H1 (cell line): ENCODE results near the gene SS18. TPM values are rescaled to one million over a fixed set of nuclear protein-coding genes. Genes with fewer than 3 reads are reported as not detected.

Experiments used
- CTCF ChIA-PET: fragments of 300-600 bp; sonication (Branson Sonifier 250); formaldehyde crosslinking; loops from one replicate; lab custom pipeline; 2021; ENCODE audit not compliant: partially characterized antibody; lab: Charles Lee
- POLR2A ChIA-PET: fragments of 300-600 bp; sonication (Branson Sonifier 250); formaldehyde crosslinking; loops from one replicate; lab custom pipeline; 2021; ENCODE audit warnings: inconsistent platforms; ENCODE audit not compliant: partially characterized antibody; lab: Charles Lee
- DNase-seq, 2 experiments: peaks; one replicate each; pipeline versions ENCODE4 v3.0.0 to v3.0.0-alpha.2; 2010 to 2022; ENCODE audit warnings: low spot score in 2 of 2, low read depth in 1 of 2, mixed read lengths in 1 of 2
- FAIRE-seq: peaks from 2 replicates; lab custom pipeline; 2011; peaks lifted over from hg19 to GRCh38; lab: Jason Lieb, UNC
- H2AFZ ChIP-seq: 2 replicates; pipeline ENCODE4 v1.8.1; 2012; ENCODE audit warnings: low read length, inconsistent platforms
- H2AK5ac ChIP-seq: 2 replicates; pipeline ENCODE4 v1.6.1; 2013; ENCODE audit warnings: low read depth, low read length
- H2BK120ac ChIP-seq: replicated peaks from 2 replicates; pipeline ENCODE3; 2013; ENCODE audit warnings: low read depth, low read length, inconsistent platforms
- H2BK12ac ChIP-seq: 2 replicates; pipeline ENCODE4 v1.6.1; 2013; ENCODE audit warnings: low read depth, low read length
- H2BK15ac ChIP-seq: 2 replicates; pipeline ENCODE4 v1.6.1; 2013; ENCODE audit warnings: low read length
- H2BK20ac ChIP-seq: 2 replicates; pipeline ENCODE4 v1.6.1; 2013; ENCODE audit warnings: low read length
- H2BK5ac ChIP-seq: 2 replicates; pipeline ENCODE4 v1.6.1; 2013; ENCODE audit warnings: low read depth, low read length
- H3K14ac ChIP-seq: 2 replicates; pipeline ENCODE4 v1.6.1; 2013; ENCODE audit warnings: inconsistent platforms; ENCODE audit not compliant: insufficient read length
- H3K18ac ChIP-seq: 2 replicates; pipeline ENCODE4 v1.6.1; 2013; ENCODE audit warnings: low read length; ENCODE audit errors: extremely low read depth
- H3K23ac ChIP-seq: 2 replicates; pipeline ENCODE4 v1.6.1; 2013; ENCODE audit warnings: inconsistent platforms; ENCODE audit not compliant: insufficient read length
- H3K23me2 ChIP-seq: 2 replicates; pipeline ENCODE4 v1.6.1; 2013; ENCODE audit warnings: low read depth, low read length
- H3K27ac ChIP-seq: 2 replicates; pipeline ENCODE4 v1.6.1; 2011; ENCODE audit warnings: low read depth, low read length, inconsistent platforms
- H3K27me3 ChIP-seq, 4 experiments: replicated peaks in 1 of 4; 1 replicate in 1 of 4; 2 replicates in 3 of 4; pipeline versions ENCODE4 v1.6.1 to v1.8.1; 2011 to 2013; ENCODE audit warnings: low read length in 3 of 4, mild to moderate bottlenecking in 3 of 4, inconsistent platforms in 2 of 4, mixed read lengths in 2 of 4, moderate library complexity in 1 of 4; ENCODE audit not compliant: control insufficient read depth in 3 of 4, insufficient read depth in 3 of 4; ENCODE audit errors: extremely low read depth in 1 of 4
- H3K36me3 ChIP-seq, 4 experiments: 2 replicates each; pipeline versions ENCODE4 v1.6.1 to v1.8.1; 2011 to 2013; ENCODE audit warnings: mild to moderate bottlenecking in 4 of 4, low read length in 3 of 4, moderate library complexity in 2 of 4, control low read depth in 1 of 4, inconsistent platforms in 1 of 4; ENCODE audit not compliant: insufficient read depth in 4 of 4, control insufficient read depth in 2 of 4
- H3K4ac ChIP-seq: replicated peaks from 2 replicates; pipeline ENCODE3; 2013; ENCODE audit warnings: low read length, low read depth, mixed read lengths, inconsistent platforms; ENCODE audit not compliant: insufficient read length
- H3K4me1 ChIP-seq, 4 experiments: replicated peaks in 1 of 4; 1 replicate in 1 of 4; 2 replicates in 3 of 4; pipeline versions ENCODE4 v1.6.1 to v1.8.1; 2011 to 2013; ENCODE audit warnings: low read length in 3 of 4, inconsistent platforms in 2 of 4, mixed read lengths in 1 of 4; ENCODE audit not compliant: insufficient read depth in 4 of 4, control insufficient read depth in 3 of 4
- H3K4me2 ChIP-seq, 2 experiments: 2 replicates each; pipeline versions ENCODE4 v1.6.1 to v1.8.1; 2011 to 2013; ENCODE audit warnings: low read depth in 2 of 2, low read length in 2 of 2, control low read depth in 1 of 2, inconsistent platforms in 1 of 2, mild to moderate bottlenecking in 1 of 2; ENCODE audit not compliant: insufficient read depth in 1 of 2
- H3K4me3 ChIP-seq, 4 experiments: fragments of 200-600, 300-600 bp in 1 of 4; sonication (generic), shearing (Covaris generic), sonication (Bioruptor Twin) in 1 of 4; 2 replicates each; pipeline versions ENCODE4 v1.5.1 to v1.8.1; 2011 to 2016; ENCODE audit warnings: low read length in 4 of 4, low read depth in 3 of 4, control low read depth in 2 of 4, inconsistent platforms in 2 of 4, mild to moderate bottlenecking in 2 of 4, mixed read lengths in 1 of 4, moderate library complexity in 1 of 4; ENCODE audit not compliant: insufficient read depth in 2 of 4; ENCODE audit errors: extremely low read depth in 1 of 4
- H3K56ac ChIP-seq: replicated peaks from 2 replicates; pipeline ENCODE3; 2013; ENCODE audit warnings: low read depth, mild to moderate bottlenecking, mixed read lengths, low read length, inconsistent platforms; ENCODE audit not compliant: insufficient read length
- H3K79me1 ChIP-seq: 2 replicates; pipeline ENCODE4 v1.6.1; 2013; ENCODE audit warnings: low read depth, low read length, control low read depth
- H3K79me2 ChIP-seq, 2 experiments: 2 replicates each; pipeline versions ENCODE4 v1.6.1 to v1.8.1; 2012 to 2013; ENCODE audit warnings: low read length in 2 of 2, mild to moderate bottlenecking in 2 of 2, inconsistent platforms in 1 of 2; ENCODE audit not compliant: insufficient read depth in 2 of 2, control insufficient read depth in 1 of 2
- H3K9ac ChIP-seq, 4 experiments: replicated peaks in 1 of 4; 1 replicate in 1 of 4; 2 replicates in 3 of 4; pipeline versions ENCODE4 v1.6.1 to v1.8.1; 2011 to 2013; ENCODE audit warnings: low read depth in 3 of 4, low read length in 3 of 4, control low read depth in 2 of 4, mild to moderate bottlenecking in 2 of 4, moderate library complexity in 2 of 4, inconsistent platforms in 1 of 4; ENCODE audit errors: extremely low read depth in 1 of 4
- H3K9me3 ChIP-seq, 2 experiments: 2 replicates each; pipeline versions ENCODE4 v1.6.1 to v1.8.1; 2012 to 2013; ENCODE audit warnings: mild to moderate bottlenecking in 2 of 2, moderate library complexity in 2 of 2, control low read depth in 1 of 2, inconsistent platforms in 1 of 2, low read depth in 1 of 2, low read length in 1 of 2, mixed read lengths in 1 of 2; ENCODE audit not compliant: insufficient read depth in 2 of 2
- H4K20me1 ChIP-seq, 2 experiments: replicated peaks in 1 of 2; 2 replicates each; pipeline versions ENCODE3 to v1.8.1; 2011 to 2013; ENCODE audit warnings: inconsistent platforms in 2 of 2, low read length in 2 of 2, mild to moderate bottlenecking in 1 of 2; ENCODE audit not compliant: insufficient read depth in 2 of 2, control insufficient read depth in 1 of 2
- H4K5ac ChIP-seq: 2 replicates; pipeline ENCODE4 v1.6.1; 2013; ENCODE audit warnings: low read length, low read depth, mixed read lengths, inconsistent platforms; ENCODE audit not compliant: insufficient read length
- H4K8ac ChIP-seq: 2 replicates; pipeline ENCODE4 v1.8.0; 2013; ENCODE audit warnings: mild to moderate bottlenecking, moderate library complexity, low read length, inconsistent platforms; ENCODE audit not compliant: insufficient read depth; ENCODE audit errors: extremely low read depth
- H4K91ac ChIP-seq: replicated peaks from 2 replicates; pipeline ENCODE3; 2013; ENCODE audit warnings: low read length, mixed read lengths, inconsistent platforms; ENCODE audit not compliant: insufficient read length
- ASH2L ChIP-seq: fragments of 200-600, 300-600 bp; sonication (generic); IDR thresholded peaks from one replicate; pipeline ENCODE4 v1.7.1; 2017; ENCODE audit warnings: low read length
- BRCA1 ChIP-seq: IDR thresholded peaks from 2 replicates; pipeline ENCODE4 v1.6.1; 2012; ENCODE audit warnings: low read depth, low read length, improper control_type of control experiment
- CTCF ChIP-seq, 3 experiments: IDR thresholded peaks; 1 replicate in 2 of 3; 2 replicates in 1 of 3; pipeline versions ENCODE4 v1.5.1 to v1.6.1; 2011; ENCODE audit warnings: low read length in 3 of 3, mild to moderate bottlenecking in 3 of 3, inconsistent platforms in 2 of 3, low read depth in 1 of 3, moderate library complexity in 1 of 3; ENCODE audit not compliant: insufficient read depth in 1 of 3; ENCODE audit errors: control extremely low read depth in 1 of 3
- EP300 ChIP-seq, 2 experiments: IDR thresholded peaks; 1 replicate in 1 of 2; 2 replicates in 1 of 2; pipeline ENCODE4 v1.6.1; 2011 to 2012; ENCODE audit warnings: low read depth in 2 of 2, low read length in 2 of 2, mild to moderate bottlenecking in 2 of 2, borderline replicate concordance in 1 of 2, inconsistent platforms in 1 of 2, moderate library complexity in 1 of 2
- HDAC2 ChIP-seq, 2 experiments: fragments of 300-600 bp in 1 of 2; sonication (generic) in 1 of 2; IDR thresholded peaks; 2 replicates each; pipeline ENCODE4 v1.6.1; 2011 to 2012; ENCODE audit warnings: low read depth in 2 of 2, low read length in 2 of 2, mild to moderate bottlenecking in 2 of 2, moderate library complexity in 2 of 2, borderline replicate concordance in 1 of 2, inconsistent platforms in 1 of 2
- JUND ChIP-seq: IDR thresholded peaks from 2 replicates; pipeline ENCODE4 v1.6.1; 2011; ENCODE audit warnings: mild to moderate bottlenecking, improper control_type of control experiment, low read length
- KDM1A ChIP-seq: fragments of 200-600, 300-600 bp; sonication (generic); IDR thresholded peaks from 2 replicates; pipeline ENCODE4 v1.7.1; 2016; ENCODE audit warnings: mild to moderate bottlenecking, low read length, borderline replicate concordance
- MAFK ChIP-seq: IDR thresholded peaks from 2 replicates; pipeline ENCODE4 v1.6.1; 2012; ENCODE audit warnings: low read depth, mild to moderate bottlenecking, improper control_type of control experiment, low read length
- POU5F1 ChIP-seq: IDR thresholded peaks from 2 replicates; pipeline ENCODE4 v1.6.1; 2011; ENCODE audit warnings: low read depth, mild to moderate bottlenecking, low read length, moderate library complexity
- TAF7 ChIP-seq: optimal IDR thresholded peaks from 2 replicates; pipeline ENCODE3; 2011; ENCODE audit warnings: low read depth, mild to moderate bottlenecking, inconsistent platforms, low read length, moderate library complexity, borderline replicate concordance
- YY1 ChIP-seq: IDR thresholded peaks from 2 replicates; pipeline ENCODE4 v1.6.1; 2011; ENCODE audit warnings: low read depth, mild to moderate bottlenecking, low read length
- ZNF274 ChIP-seq: IDR thresholded peaks from 2 replicates; pipeline ENCODE4 v1.7.0; 2012; ENCODE audit warnings: low read length, borderline replicate concordance; ENCODE audit errors: extremely low read depth
- polyA plus RNA-seq, 7 experiments: library from polyadenylated mRNA; depleted of rRNA in 3 of 7; stranded (reverse) in 5 of 7; unstranded in 2 of 7; fragments of >200 nt in 5 of 7; fragments of 200-250 nt in 2 of 7; gene quantifications; 1 replicate in 5 of 7; 2 replicates in 1 of 7; 4 replicates in 1 of 7; pipeline versions ENCODE4 v1.2.1 to v1.2.3, GENCODE V29; 2011 to 2013; ENCODE audit warnings: missing spikeins in 2 of 7, mixed read lengths in 2 of 7
- total RNA-seq: library from RNA; stranded (reverse); fragmentation: NEBNext Ultra II Directional; extraction: Animal tissue kit (Norgen Biotek cat#: 25700); gene quantifications from 2 replicates; pipeline ENCODE4 v1.2.1, GENCODE V29; 2021

SS18 gene
- total and polyA plus RNA-seq, 2 of the 8 experiments (the other 6 are each of a cell fraction or from before 2014, with no cell fraction given): 83.5 to 106 TPM

DNA sequence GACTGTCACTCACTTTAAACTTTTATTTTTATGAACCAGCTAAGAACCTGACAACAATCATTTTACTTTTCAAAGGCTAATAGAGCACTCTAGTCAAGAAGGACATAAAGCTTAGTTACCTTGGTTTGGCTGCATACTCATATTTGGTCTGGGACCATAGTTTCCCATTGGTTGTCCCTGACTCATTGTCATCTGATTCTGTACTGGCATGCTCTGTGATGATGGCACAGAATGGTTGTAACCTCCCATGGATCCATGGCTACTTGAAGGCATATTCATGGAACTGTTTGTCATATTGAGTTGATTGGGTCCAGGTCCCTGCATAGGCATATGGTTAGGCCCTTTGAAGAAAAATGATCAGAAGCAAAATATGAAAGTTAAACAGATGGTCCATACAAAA is 37.9 kb downstream of the SS18 start:
- no peak overlapping the region for H2BK15ac ChIP-seq
- H3K14ac ChIP-seq: no peak overlapping the region
- H3K4me1 ChIP-seq: no peaks in the 10 kb centered on the region
- no peak overlapping the region for H2BK20ac ChIP-seq
- H3K79me1 ChIP-seq: no peaks in the 10 kb centered on the region
- no peak overlapping the region for H2AFZ ChIP-seq
- DNase-seq: no peak
- H2BK5ac ChIP-seq: no peak overlapping the region
- no peak overlapping the region for H2AK5ac ChIP-seq
- peaks cover 2 to 47% (median 17%) of the 10 kb centered on the region in 4 experiments; a peak in 7 of 8 replicates for H3K36me3 ChIP-seq
- POLR2A ChIA-PET: interaction anchor here (1.1 kb wide), 1 partner anchor 37 kb away, joined by 5 read pairs; no protein-coding TSS in a partner anchor
- H3K4me3 ChIP-seq: no peak overlapping the region
- H3K27ac ChIP-seq: no peak overlapping the region
- no peaks in the 10 kb centered on the region for H3K23me2 ChIP-seq
- CTCF ChIA-PET: no interaction called here
- H2BK12ac ChIP-seq: no peak overlapping the region
- H3K18ac ChIP-seq: no peak overlapping the region
- H3K79me2 ChIP-seq: no peaks in the 10 kb centered on the region
- H4K5ac ChIP-seq: no peak overlapping the region
- no peak overlapping the region for H4K91ac ChIP-seq
- H3K4ac ChIP-seq: no peak overlapping the region
- no peak overlapping the region for H3K4me2 ChIP-seq
- no peaks in the 10 kb centered on the region for H4K20me1 ChIP-seq
- no peaks in the 10 kb centered on the region for H3K27me3 ChIP-seq
- H3K9ac ChIP-seq: no peak overlapping the region
- H3K56ac ChIP-seq: no peak overlapping the region
- no peak for FAIRE-seq
- no peak overlapping the region for H2BK120ac ChIP-seq
- no peaks in the 10 kb centered on the region for H3K9me3 ChIP-seq
- H3K23ac ChIP-seq: no peak overlapping the region
- no peak overlapping the region for H4K8ac ChIP-seq
- TF ChIP-seq EP300 (IDR thresholded peaks at IDR 0.05; ENCODE audit: borderline replicate concordance in 1 of 2, low read depth in 2 of 2, low read length in 2 of 2): no peak
- TF ChIP-seq ASH2L: no peak
- TF ChIP-seq HDAC2 (IDR thresholded peaks at IDR 0.05; ENCODE audit: borderline replicate concordance in 1 of 2, low read depth in 2 of 2, low read length in 2 of 2): no peak
- TF ChIP-seq ZNF274: no peak
- no peak for TF ChIP-seq BRCA1
- no peak for TF ChIP-seq YY1
- TF ChIP-seq JUND: no peak
- TF ChIP-seq POU5F1: no peak
- no peak for TF ChIP-seq CTCF (IDR thresholded peaks at IDR 0.05; ENCODE audit: control extremely low read depth in 1 of 3, insufficient read depth in 1 of 3, low read depth in 1 of 3, low read length in 3 of 3)
- TF ChIP-seq KDM1A: no peak
- no peak for TF ChIP-seq MAFK
- no peak for TF ChIP-seq TAF7
